Kidney epithelial cell (primary cell): ENCODE data around the gene TFCP2L1. TPM values are rescaled to one million over a fixed set of nuclear protein-coding genes. Genes with fewer than 3 reads are reported as not detected.

ENCODE experiments used
- DNase-seq: peaks from one replicate; pipeline ENCODE4 v3.0.0-alpha.2; 2010; ENCODE audit warnings: low read depth
- H3K27me3 ChIP-seq: 2 replicates; pipeline ENCODE4 v1.6.0; 2011; ENCODE audit warnings: low read length; ENCODE audit not compliant: control insufficient read depth, insufficient read depth
- H3K36me3 ChIP-seq: 2 replicates; pipeline ENCODE4 v1.5.1; 2011; ENCODE audit warnings: low read length; ENCODE audit not compliant: control insufficient read depth, insufficient read depth
- H3K4me3 ChIP-seq: 2 replicates; pipeline ENCODE4 v1.5.1; 2011; ENCODE audit warnings: low read depth, mild to moderate bottlenecking, control low read depth, low read length
- CTCF ChIP-seq: IDR thresholded peaks from 2 replicates; pipeline ENCODE4 v1.5.1; 2011; ENCODE audit warnings: mild to moderate bottlenecking, moderate library complexity, low read length, control low read depth, inconsistent platforms; ENCODE audit not compliant: insufficient read depth, poor library complexity, severe bottlenecking
- total RNA-seq: library from RNA; depleted of rRNA; stranded (reverse); fragments of >200 nt; gene quantifications from 2 replicates; pipeline ENCODE4 v1.2.3, GENCODE V29; 2015

The TFCP2L1 gene
- total RNA-seq, 1 donor from 2014 or later: 4.5 TPM

- TF ChIP-seq CTCF: no peak
- Histone ChIP-seq H3K36me3 (no peaks in the 10 kb centered on the region), H3K27me3 (no peaks in the 10 kb centered on the region), H3K4me3 (no peak overlapping the region)
- DNase-seq: no peak
Measured at GRCh38 chr2:121237336-121237979, 47.5 kb downstream of the TFCP2L1 start.

- TF ChIP-seq CTCF: no peak
- Histone ChIP-seq H3K4me3 (no peak overlapping the region), H3K36me3 (no peaks in the 10 kb centered on the region), H3K27me3 (no peaks in the 10 kb centered on the region)
- DNase-seq: no peak
Measured at GRCh38 chr2:121236650-121237180, 48.3 kb downstream of the TFCP2L1 start.

GRCh38 chr2:121236101-121236640, 48.8 kb downstream of the TFCP2L1 start:
- TF ChIP-seq CTCF: no peak
- Histone ChIP-seq H3K4me3 (no peak overlapping the region), H3K36me3 (no peaks in the 10 kb centered on the region), H3K27me3 (no peaks in the 10 kb centered on the region)
- no peak for DNase-seq

- no peak for DNase-seq
- Histone ChIP-seq H3K36me3 (no peaks in the 10 kb centered on the region), H3K4me3 (no peak overlapping the region), H3K27me3 (no peaks in the 10 kb centered on the region)
- TF ChIP-seq CTCF: no peak
Measured at GRCh38 chr2:121235542-121235941, 49.5 kb downstream of the TFCP2L1 start.

- no peak for TF ChIP-seq CTCF
- Histone ChIP-seq H3K4me3 (no peak overlapping the region), H3K27me3 (no peaks in the 10 kb centered on the region), H3K36me3 (no peaks in the 10 kb centered on the region)
- DNase-seq: no peak
Measured at GRCh38 chr2:121234791-121235190, 50.2 kb downstream of the TFCP2L1 start.
